ENCODE measurements around the gene ABCC6.

ABCC6 gene

DNA sequence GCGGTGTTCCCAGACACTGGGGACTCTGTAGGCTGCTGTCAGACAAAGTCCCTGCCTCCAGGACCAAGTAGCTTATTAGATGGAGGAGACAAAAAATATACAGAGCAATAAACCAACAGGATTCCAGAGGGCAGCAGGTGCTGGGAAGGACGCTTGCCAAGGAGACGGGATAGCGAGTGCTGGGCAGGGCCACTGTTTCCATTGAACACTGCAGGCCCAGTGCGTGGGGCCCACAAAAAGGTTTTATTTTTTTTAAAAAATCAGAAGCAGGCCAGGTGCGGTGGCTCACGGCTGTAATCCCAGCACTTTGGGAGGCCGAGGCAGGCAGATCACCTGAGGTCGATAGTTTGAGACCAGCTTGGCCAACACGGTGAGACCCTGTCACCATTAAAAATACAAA lies 84.2 kb downstream of the ABCC6 start:
- DNase-seq, result no peak

DNA sequence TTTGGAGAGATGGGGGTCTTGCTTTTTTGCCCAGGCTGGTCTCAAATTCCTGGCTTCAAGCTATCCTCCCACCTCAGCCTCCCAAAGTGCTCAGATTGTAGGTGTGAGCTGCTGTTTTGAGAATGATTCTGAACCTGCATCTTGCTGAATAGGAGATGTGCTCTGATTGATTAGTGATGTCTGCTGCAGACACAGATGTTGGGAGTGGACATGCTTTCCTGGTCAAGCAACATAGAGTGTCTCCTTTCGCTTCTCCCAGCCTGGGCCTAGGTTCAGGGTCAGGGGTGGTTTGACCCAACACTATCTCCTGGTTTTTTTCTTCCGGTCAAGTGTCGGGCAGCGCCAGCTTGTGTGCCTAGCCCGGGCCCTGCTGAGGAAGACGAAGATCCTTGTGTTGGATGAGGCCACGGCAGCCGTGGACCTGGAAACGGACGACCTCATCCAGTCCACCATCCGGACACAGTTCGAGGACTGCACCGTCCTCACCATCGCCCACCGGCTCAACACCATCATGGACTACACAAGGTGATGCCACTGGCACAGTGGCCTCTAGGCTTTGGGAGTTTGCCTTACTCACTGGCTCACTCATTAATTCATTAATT lies 85.2 kb downstream of the ABCC6 start:
- no peak for DNase-seq

DNA sequence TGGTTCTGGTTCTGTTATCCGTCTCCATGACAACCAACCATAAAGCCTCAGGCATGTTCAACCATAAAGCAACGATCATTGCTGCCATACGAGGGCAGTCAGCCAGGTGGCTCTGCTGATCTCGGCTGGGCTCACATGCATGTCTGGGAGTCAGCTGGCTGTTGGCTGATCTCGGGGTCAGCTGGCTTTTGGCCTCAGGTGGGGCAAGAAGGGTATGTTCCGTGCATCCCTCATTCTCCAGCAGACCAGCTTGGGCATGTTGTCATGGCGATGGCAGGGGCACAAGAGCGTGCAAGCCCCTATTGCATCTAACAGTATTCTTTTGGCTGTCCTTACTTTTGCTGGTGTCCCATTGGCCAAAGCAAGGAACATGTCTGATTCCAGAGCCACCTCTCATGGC lies 86.2 kb downstream of the ABCC6 start:
- DNase-seq, result no peak

DNA sequence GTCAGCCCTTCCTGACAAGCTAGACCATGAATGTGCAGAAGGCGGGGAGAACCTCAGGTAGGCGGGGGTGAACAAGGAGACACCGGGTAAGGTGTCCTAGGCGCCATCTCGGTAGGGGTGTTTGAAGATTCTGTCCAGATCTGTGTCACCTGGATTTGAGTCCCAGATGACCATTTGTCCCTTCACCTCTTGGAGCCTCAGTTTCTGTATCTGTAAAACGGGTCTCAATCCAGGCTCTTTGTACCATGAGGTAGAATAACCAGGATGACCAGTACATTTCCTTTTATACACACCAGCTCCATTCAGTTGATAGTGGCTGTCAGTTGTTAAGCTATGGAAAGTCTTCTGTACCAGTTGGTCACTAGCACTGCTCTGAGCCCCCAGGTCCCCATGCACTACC lies 86.7 kb downstream of the ABCC6 start:
- no peak for DNase-seq

DNA sequence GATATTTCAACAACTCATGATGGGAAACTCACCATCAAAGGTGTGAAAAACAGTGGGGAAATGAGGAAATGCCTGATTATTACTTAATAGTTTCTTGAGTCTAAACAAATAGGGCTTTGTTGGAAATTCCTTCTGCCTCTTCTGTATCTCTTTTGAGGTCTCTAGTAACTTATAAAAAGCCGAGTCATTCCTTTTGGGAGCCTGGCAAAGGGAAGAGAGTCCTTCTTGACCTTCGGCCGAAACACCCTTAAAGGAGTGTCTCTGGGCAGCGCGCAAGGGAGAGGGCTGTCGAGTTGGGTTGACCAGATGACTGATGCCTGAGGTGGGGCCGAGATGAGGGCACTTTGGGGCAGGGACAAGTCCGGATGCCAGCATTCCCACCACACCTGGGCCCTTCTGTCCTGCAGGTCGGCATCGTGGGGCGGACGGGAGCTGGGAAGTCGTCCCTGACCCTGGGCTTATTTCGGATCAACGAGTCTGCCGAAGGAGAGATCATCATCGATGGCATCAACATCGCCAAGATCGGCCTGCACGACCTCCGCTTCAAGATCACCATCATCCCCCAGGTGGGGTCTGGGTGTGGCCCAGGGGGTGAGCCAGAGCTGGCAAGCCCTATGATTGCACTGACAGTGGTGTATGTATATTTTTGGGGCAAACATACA lies 89.2 kb downstream of the ABCC6 start:
- no peak for DNase-seq

DNA sequence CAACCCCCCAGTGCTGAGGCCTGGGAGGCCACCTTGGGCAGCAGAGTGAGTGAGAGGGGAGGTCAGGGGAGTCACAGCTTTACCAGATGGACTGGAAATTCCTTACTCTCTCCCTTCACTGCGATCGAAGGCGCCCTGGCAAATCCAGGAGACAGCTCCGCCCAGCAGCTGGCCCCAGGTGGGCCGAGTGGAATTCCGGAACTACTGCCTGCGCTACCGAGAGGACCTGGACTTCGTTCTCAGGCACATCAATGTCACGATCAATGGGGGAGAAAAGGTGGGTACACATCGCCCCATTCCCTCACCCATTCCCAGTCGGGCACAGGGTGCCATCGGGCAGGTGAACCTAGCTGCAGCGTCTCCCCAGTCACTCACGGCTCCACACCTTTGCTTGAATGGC lies 91.6 kb downstream of the ABCC6 start:
- DNase-seq, result no peak

DNA sequence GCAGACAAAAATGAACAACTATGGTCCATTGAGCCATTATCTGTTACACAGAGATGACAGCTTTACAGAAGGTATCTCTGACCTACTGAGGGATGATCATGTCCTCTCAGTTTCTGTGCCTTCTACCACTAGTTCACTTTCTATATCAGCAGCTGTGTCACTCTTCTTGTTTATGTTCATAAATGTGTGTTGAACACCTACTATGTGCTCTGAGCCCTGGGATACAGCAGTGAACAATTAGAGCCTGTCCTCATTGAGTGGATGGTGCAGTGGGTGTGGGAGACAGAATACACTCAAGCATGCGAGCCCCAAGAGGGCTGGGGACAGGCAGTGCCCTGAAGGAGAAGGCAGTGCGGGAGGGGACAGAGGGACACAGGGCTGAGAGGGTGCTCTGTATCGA lies 92.1 kb downstream of the ABCC6 start:
- DNase-seq, result no peak

DNA sequence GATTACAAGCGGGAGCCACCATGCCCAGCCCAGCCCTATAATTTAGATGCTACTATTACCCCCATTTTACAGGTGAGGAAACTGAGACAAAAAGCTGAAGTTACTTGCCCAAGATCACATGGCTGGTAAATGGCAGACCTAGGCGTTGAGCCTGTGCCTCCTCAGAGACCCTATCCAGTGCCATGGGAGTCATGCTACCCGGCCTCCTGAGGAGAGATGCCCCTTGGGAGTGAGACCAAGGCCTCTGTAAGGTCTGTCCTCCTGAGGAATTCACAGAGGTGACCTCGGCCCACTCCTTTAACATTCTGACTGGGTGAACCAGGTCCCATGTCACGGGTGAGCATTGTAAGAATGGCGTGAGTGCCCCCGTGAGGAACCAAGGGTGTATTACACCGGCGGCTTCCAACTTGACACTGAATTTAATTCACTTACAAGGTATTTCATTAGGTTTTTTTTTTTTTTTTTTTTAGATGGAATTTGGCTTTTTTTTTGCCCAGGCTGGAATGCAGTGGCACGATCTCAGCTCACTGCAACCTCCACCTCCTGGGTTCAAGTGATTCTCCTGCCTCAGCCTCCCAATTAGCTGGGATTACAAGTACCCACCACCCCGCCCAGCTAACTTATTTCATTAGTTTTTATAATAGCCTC lies 95.7 kb downstream of the ABCC6 start:
- peak; percentile 74 for DNase-seq

DNA sequence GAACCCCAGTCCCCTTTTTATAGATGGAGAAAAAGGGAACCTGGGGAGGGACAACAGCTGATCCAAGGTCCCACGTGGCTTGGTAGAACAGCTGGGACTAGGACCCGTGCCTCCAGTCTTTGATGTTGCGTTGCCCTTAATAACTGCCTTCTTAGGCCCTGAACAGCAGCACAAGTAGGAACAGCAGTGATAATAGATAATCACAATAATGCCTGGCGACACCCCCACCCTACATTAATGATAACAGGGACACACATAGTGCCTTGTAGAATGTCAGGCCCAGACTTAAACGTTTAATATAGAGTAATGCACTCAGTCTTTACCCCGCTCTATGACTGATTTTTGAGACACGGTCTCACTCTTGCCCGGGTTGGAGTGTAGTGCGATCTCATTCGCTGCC lies 96.4 kb downstream of the ABCC6 start:
- DNase-seq, result no peak

DNA sequence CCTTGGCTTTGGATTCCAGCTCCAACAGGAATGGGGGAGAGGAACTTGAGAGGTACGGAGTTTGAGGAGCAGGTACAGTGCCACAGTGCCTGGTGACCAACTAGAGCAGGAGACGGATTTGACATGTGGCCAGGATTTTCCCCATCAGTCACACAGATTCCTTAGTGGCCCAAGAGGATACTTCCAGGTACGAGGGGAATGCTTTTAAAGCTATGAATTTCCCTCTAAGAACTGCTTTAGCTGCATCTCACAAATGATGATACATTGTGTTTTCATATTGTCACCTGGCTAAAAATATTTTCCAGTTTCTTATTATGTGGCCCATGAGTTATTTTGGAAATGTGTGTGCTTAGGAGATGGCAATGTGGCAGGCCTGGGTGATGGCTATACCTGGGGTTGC lies 98.3 kb downstream of the ABCC6 start:
- no peak for DNase-seq

DNA sequence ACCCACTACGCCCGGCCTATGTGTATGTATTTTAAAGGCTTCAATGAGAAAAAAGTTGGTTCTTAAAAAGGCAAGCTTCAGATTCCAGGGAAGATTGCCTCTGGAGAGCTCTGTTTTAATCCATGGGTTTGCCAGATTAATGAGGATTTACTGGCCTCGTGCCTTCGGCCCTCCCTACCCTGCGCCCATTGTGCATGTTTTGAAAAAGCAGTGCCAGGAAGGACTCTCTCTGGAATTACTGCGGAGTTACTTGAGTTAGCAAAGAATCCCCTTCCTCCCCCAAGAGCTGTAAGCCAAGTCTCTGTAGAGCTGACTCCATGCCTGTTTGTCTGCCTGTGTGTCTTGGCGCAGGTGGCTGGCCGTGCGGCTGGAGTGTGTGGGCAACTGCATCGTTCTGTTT lies 98.9 kb downstream of the ABCC6 start:
- DNase-seq, result no peak

DNA sequence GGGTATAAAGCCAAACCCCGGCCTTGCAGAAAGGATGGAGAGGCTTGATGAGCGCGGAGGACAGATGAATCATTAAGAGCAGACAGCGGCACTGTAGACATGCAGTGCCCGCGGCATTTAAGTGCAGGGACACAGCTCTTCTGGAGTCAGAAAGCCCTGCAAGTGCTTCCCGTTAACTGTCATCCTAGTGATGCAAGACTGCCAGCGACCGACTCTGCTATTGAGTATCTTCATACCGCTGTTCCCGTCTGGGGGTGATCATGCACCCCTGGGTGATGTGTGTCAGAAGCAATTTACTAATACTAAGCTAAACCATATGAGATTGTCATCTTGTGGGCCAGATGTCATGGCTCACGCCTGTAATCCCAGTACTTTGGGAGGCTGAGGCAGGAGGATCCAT lies 101.0 kb downstream of the ABCC6 start:
- no peak for DNase-seq

DNA sequence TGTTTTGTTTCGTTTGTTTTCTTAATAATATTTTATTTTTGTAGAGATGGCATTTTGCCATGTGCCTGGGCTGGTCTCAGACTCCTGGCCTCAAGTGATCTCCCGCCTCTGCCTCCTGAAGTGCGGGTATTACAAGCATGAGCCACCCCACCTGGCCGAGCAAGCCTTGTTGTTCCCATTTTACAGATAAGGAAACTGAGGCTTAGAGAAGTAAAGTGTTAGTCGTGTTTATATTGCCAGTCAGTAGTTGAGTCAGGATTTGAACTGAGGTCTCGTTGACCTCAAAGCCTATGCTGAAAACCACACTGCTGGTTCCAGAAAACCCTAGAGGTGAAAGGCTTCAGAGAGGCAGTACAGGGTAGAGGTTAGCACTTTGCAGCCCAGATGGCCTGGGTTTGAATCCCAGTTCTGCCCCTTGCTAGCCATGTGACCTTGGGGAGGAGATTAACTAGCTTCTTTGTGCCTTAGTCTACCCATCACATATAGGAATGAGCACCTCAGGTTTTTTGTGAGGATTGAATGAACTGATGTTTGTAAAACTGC lies 102.0 kb downstream of the ABCC6 start:
- no peak for DNase-seq

DNA sequence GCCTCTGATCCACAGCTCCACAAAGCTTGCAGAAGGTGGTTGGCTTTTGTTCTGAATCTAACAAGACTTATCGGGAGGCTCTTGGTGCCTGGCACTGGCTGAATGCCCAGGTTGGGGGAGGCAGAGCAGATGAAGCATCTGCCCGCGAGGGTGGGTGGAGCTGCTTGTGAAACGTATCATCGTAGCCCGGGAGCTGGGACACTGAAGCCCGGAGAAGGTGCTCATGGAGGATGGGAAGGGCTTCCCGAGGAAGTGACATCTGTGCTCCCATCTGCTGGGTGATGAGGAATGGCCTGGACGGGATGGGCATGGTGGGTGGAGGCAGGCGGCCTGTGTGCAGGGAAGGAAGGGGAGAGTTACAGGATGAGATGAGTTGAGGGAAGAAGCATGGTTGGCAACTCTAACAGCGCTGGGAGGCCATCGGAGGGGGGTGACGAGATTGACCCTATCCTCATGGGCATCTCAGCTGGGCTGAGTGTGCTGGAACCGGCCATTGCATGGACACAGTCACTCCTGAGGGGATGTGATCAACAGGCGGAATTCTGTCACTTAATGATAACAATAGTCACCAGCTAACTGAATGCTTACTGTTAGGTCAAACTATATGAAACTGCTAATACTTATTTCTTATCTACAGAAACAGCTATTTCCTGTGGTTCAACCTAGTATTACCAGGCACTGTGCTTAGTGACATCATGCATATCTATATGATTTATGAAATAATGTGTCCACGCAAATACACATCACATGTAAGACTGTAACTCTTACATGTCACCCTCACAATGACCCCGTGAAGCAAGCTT lies 102.7 kb downstream of the ABCC6 start:
- DNase-seq, result peak; percentile 78

DNA sequence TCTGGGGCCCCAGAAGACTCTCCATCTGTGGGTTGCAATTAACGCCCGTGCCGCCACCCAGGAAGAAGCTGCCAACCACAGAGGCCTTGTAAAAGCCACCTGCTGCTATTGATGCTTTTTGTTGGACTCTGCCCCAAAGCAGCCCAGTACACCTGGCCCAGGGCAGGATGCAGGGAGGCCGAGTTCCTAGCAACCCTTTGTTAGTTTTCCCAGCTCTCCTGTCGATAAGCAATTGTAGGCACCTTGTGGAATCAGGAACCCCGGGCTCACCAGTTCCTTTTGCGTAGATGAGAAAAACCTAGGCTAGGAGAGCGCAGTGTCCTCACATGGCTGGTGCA lies 103.3 kb downstream of the ABCC6 start:
- no peak for DNase-seq

DNA sequence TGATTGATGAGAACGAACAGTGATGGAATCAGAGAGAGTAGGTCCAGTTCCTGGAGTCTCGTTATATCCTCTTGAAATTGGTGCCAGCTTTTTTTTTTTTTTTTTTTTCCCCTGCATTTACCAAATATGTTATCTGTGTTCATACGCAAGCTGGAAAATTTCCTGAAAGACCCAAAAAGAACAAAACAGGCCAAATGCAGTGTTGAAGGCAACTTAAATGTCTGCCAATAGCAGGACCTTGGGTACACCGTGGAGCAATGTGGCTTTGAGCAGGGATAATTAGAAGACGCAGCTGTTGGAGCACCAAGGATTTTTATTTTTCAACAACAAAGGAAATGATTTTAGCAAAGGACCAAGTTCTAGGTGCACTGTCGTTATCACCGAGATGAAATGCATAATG lies 105.0 kb downstream of the ABCC6 start:
- no peak for DNase-seq

DNA sequence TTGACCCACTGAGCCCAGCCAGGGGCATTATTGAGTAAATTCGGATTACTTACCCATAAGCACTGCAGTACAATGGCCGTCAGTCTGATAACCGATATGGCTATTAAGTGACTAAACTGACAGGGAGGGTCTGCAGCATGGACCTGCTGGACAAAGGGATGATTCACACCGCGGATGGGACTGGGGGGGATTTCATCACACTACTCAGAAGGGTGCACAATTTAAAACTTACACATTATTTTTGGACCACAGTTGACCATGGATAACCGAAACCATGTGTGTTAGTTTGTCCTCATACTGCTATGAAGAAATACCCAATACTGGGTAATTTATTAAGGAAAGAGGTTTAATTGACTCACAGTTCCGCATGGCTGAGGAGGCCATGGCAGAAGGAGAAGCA lies 106.5 kb downstream of the ABCC6 start:
- DNase-seq, result no peak

DNA sequence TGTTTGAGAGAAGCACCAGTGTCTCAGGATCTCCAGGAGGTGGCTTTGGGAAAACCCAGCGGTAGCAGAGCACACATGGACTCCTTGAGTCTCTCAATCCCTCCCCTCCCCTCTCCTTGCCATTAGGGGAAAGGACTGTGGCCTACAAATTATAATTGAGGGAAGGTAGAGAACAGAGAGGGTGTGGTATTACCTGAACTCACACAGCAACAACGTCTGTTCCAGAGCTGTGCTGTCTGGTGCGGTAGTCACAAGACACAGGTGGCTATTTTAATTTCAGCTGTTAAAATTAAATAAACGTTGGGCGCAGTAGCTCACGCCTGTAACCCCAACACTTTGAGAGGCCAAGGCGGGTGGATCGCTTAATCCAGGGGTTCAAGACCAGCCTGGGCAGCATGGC lies 110.2 kb downstream of the ABCC6 start:
- DNase-seq, result no peak

DNA sequence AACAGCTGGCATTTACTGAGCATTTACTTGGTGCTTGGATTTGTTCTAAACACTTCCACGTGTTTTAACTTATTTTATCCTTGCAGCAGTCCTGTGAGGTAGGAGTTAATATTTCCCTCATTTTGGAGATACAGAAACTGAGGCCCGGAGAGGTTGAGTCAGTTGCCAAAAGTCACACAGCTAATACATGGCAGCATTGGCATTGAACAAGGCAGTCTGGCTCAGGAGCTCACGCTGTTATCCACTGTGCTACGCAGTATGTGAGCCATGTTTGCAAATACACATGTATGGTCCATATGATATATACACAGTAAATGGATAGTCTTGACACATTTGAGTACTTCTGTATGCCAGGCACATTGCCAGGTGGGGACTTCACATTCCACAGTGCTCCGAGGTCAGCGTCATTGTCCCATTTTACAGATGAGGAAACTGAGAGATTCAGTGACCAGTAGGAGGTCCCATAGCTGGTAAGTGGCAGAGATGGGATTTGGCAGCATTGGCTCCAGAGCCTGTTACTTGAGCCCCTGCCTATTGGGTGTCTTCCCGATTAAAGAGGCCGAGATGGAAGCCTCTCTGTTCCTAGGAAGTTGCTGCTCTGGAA lies 110.7 kb downstream of the ABCC6 start:
- DNase-seq, result no peak

DNA sequence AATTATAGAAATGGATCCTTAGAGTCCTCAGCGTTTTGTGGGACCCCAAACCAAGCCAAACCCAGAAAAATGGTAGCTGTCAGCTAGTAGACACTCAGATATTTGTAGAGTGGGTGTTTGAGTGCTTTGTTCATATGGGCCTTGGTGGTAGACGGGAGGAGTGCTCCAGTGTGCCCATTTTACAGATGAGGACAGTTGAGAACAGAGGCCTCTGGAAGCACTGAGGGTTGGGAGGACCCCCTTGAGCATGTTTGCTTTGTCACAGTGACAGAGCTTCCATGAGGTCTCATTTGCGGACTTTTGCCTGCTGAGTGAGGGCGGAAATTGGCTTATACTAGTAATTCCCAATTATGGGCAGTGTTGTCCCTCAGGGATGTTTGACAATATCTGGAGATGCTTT lies 111.7 kb downstream of the ABCC6 start:
- no peak for DNase-seq

DNA sequence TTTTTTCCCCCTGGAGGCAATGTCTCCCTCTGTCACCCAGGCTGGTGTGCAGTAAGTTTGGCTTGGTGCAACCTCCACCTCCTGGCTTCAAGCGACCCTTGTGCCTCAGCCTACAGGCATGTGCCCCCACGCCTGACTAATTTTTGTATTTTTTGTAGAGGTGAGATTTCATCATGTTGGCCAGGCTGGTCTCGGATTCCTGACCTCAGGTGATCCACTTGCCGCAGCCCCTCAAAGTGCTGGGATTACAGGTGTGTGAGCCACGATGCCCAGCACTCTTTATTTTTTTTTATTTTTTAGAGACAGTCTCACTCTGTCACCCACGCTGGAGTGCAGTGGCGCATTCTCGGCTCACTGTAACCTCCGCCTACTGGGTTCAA lies 113.2 kb downstream of the ABCC6 start:
- DNase-seq, result no peak

DNA sequence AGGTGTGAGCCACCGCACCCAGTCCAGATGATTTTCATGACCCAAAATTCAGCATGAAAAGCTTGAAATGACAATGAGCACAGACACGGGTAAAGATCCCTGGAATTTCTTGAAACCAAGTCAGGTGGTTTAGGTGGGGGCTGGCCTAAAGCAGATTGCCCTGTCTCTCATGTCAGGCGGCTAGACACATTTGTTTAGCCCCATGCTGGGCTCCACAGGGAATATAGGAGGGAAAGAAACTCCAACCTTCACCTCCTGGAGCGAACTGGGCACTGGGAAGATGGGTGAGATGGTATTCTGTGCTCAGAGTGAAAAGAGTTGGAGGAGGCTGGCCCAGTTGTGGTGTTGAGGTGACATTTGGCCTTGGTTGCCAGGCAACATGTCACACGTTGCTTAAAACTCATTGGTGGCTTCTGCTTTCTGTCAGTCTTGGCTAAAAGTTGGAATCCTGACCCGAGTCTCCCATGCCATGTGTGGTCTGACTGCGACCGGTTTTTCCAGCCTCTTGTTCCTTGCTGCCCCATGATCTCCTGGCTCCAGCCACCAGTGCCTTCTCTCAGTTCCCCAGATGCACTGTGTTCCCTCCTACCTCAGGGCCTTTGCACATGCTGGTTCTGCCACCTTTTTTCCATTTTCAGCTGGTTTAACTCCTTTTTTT lies 113.7 kb downstream of the ABCC6 start:
- DNase-seq, result no peak

DNA sequence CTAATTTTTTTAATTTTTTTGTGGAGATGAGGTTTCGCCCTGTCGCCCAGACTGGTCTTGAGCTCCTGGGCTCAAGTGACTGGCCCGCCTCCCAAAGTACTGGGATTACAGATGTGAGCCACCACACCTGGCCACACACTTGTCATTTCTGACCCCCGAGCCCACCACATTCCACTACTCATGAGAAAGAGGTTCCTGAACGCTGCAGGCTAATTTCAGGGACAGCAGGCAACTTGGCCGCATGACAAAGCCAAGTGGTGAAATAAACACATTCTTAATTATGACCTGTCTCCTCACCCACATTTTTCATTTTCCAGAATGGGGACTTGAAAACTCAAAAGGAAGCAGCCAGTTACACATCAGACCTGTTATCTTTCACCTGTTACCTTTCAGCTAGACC lies 114.5 kb downstream of the ABCC6 start:
- no peak for DNase-seq
